ENCODE results near the gene MT1E. TPM values are rescaled to one million over a fixed set of nuclear protein-coding genes. Genes with fewer than 3 reads are reported as not detected.
"Not testable (repeated sequence)": the region's sequence is repeated elsewhere in the genome, so short reads cannot be mapped to it uniquely, and the experiment has no call there.

The MT1E gene
- total RNA-seq (ENCODE audit: unreplicated experiment), result not detected
- long read RNA-seq, result 0 reads

DNA sequence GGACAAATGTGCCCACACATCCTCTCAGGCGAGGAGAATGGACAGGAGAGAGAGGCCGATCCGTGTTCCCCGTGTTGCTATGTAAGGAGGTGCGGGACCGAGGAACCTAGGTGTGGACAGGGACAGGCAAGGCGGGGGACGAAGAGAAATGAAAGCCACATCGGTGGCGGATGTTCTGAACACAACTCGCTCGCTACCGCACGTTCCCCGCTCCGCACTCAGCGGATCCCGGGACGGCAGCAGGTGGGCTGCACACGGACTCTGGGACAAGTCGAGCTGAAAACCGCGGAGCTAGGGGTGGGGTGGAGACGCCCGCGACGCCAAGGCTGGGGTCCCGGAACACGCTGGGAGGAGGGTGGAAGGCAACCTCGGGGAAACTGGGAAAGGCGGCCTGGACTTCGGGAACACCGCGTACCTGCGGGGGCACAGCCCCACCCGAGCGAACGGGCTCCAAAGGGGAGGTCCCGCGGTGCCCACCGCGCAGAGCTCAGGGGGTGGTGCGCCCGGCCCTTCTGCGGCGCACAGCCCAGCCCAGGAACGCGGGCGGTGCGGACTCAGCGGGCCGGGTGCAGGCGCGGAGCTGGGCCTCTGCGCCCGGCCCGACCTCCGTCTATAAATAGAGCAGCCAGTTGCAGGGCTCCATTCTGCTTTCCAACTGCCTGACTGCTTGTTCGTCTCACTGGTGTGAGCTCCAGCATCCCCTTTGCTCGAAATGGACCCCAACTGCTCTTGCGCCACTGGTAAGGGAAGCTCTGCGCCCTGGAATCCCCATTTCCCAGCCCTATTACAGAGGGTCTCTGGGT lies at the start of gene MT1E:
MT1E (plus strand) TSS at position 642 of the 803 bp plus-strand sequence; CDS start at position 713, 71 bp downstream.
- no peak within 1 kb of the TSS for H3K27ac Mint-ChIP-seq (ENCODE audit: unreplicated experiment)

DNA sequence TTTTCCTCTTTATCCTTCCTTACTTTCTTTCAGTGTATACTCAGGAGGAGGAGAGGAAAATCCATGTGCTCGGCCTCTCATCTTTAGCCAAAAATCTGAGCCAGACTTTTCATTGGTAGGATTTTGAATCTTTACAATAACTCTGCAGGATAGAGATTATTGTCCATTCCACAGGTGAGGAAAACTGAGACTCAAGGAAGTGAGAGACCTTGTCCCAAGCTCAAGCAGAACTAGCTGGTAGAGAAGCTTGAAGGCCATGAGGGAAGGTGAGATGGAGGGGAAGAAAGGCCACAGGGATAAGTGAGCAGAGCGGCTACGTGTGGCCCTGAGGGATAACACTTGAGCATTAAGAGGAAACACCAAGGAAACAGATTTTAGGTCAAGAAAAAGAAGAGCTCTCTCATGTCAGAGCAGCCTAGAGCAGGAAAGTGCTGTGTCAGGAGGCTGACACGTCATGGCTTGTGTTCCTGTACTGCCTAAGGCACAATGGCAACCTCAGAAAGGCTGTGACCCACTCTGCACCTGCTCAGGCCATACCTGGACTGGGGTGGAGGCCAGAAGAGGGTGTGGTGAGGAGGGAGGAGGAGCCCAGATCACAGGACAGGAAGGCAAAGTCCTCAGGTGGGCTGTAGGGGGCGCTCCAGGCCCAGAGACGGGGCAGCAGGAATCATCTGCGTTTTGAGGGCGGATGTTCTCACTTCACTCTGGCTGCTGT lies 48.8 kb upstream of the MT1E start:
- TF ChIP-seq, protein P1, sequence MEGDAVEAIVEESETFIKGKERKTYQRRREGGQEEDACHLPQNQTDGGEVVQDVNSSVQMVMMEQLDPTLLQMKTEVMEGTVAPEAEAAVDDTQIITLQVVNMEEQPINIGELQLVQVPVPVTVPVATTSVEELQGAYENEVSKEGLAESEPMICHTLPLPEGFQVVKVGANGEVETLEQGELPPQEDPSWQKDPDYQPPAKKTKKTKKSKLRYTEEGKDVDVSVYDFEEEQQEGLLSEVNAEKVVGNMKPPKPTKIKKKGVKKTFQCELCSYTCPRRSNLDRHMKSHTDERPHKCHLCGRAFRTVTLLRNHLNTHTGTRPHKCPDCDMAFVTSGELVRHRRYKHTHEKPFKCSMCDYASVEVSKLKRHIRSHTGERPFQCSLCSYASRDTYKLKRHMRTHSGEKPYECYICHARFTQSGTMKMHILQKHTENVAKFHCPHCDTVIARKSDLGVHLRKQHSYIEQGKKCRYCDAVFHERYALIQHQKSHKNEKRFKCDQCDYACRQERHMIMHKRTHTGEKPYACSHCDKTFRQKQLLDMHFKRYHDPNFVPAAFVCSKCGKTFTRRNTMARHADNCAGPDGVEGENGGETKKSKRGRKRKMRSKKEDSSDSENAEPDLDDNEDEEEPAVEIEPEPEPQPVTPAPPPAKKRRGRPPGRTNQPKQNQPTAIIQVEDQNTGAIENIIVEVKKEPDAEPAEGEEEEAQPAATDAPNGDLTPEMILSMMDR (IDR thresholded peaks at IDR 0.05; ENCODE audit: unreplicated experiment), result peak; percentile 72
- Mint-ChIP-seq H3K27ac (ENCODE audit: unreplicated experiment) (no peak overlapping the region), H3K4me1 (ENCODE audit: unreplicated experiment) (no peaks in the 10 kb centered on the region), H3K36me3 (ENCODE audit: low read depth, unreplicated experiment) (no peaks in the 10 kb centered on the region), H3K27me3 (ENCODE audit: unreplicated experiment) (peaks cover 2% of the 10 kb centered on the region), H3K9me3 (ENCODE audit: unreplicated experiment) (no peaks in the 10 kb centered on the region), H3K4me3 (ENCODE audit: unreplicated experiment) (no peak overlapping the region)
- peak; percentile 69 for DNase-seq (ENCODE audit: low spot score)

More for the DNA sequence above, at the start of gene MT1E:
- Mint-ChIP-seq H3K36me3 (ENCODE audit: low read depth, unreplicated experiment) (no peaks in the 10 kb centered on the region), H3K27me3 (ENCODE audit: unreplicated experiment) (peaks cover 20% of the 10 kb centered on the region), H3K4me3 (ENCODE audit: unreplicated experiment) (peak within 1 kb of the TSS; percentile 73), H3K9me3 (ENCODE audit: unreplicated experiment) (no peaks in the 10 kb centered on the region), H3K4me1 (ENCODE audit: unreplicated experiment) (peaks cover 5% of the 10 kb centered on the region)
- TF ChIP-seq, protein P1 (IDR thresholded peaks at IDR 0.05; ENCODE audit: unreplicated experiment), result no peak
- DNase-seq (ENCODE audit: low spot score), result no peak

DNA sequence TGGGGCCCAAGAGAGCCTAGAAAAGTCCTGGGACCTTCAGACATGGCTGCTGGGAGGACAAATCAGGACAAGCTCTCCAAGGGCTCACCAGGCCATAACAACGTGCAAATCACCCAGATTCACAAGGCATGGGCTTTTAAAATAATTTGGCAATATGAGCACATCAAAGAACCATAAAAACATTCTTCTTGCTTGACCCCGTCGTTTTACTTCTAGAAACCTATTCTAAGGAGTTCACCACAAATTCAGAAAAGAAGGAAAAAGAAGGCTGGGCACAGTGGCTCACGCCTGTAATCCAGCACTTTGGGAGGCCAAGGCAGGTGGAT lies 48.3 kb upstream of the MT1E start:
- H3K4me1 Mint-ChIP-seq (ENCODE audit: unreplicated experiment), result no peaks in the 10 kb centered on the region
- peaks cover 4% of the 10 kb centered on the region for H3K27me3 Mint-ChIP-seq (ENCODE audit: unreplicated experiment)
- H3K4me3 Mint-ChIP-seq (ENCODE audit: unreplicated experiment), result no peak overlapping the region
- H3K27ac Mint-ChIP-seq (ENCODE audit: unreplicated experiment), result no peak overlapping the region
- H3K9me3 Mint-ChIP-seq (ENCODE audit: unreplicated experiment), result no peaks in the 10 kb centered on the region
- TF ChIP-seq, protein P1 (IDR thresholded peaks at IDR 0.05; ENCODE audit: unreplicated experiment), result no peak
- no peak for DNase-seq (ENCODE audit: low spot score)
- H3K36me3 Mint-ChIP-seq (ENCODE audit: low read depth, unreplicated experiment), result no peaks in the 10 kb centered on the region

DNA sequence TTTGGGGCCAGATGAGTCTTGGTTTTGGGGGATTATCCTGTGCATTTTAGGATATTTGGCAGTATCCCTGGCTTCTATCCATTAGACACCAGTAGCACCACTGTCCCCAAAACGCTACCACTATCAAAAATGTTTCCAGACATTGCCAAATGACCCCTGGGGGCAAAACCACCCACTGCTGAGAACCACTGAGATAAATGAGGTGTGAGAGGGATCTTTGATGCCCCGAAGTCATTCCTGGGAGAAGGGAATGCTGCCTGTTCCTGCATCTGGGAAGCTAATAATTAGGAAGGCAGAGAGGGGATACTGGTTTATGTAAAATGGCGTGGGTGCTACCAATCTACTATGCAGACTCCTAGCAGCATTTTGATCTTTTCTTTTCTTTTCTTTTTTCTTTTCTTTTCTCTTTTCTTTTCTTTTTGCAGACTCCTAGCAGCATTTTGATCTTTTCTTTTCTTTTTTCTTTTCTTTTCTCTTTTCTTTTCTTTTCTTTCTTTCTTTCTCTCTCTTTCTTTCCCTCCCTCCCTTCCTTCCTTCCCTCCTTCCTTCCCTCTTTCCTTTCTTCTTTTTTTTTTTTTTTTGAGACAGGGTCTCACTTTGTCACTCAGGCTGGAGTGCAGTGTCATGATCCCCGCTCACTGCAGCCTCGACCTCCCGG lies 45.1 kb upstream of the MT1E start:
- Mint-ChIP-seq H3K27me3 (ENCODE audit: unreplicated experiment) (peaks cover 4% of the 10 kb centered on the region), H3K4me3 (ENCODE audit: unreplicated experiment) (no peak overlapping the region), H3K27ac (ENCODE audit: unreplicated experiment) (no peak overlapping the region), H3K4me1 (ENCODE audit: unreplicated experiment) (no peaks in the 10 kb centered on the region), H3K36me3 (ENCODE audit: low read depth, unreplicated experiment) (no peaks in the 10 kb centered on the region), H3K9me3 (ENCODE audit: unreplicated experiment) (no peaks in the 10 kb centered on the region)
- TF ChIP-seq, protein P1 (IDR thresholded peaks at IDR 0.05; ENCODE audit: unreplicated experiment), result no peak
- DNase-seq (ENCODE audit: low spot score), result no peak

DNA sequence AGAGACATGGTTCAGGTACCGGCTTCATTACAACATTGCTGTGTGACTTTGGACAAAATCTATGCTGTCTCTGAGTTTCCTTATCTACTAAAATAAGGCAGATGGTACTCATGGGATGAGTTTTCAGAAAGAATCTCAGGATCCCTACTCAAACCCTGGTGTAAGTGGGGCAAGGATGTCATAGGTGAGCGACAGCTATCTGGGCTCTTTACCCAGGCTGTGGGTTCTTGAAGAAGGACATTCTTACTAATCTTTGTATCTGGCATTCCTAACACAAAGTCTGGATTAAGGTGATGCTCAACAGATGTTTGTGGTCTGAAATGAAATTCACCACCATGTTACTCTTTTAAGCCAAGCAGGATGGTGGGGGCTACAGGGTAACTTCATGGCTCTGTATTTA lies 42.7 kb upstream of the MT1E start:
- not testable (repeated sequence) for H3K9me3 Mint-ChIP-seq (ENCODE audit: unreplicated experiment); DNase-seq (ENCODE audit: low spot score); H3K4me1 Mint-ChIP-seq (ENCODE audit: unreplicated experiment); H3K27ac Mint-ChIP-seq (ENCODE audit: unreplicated experiment); H3K4me3 Mint-ChIP-seq (ENCODE audit: unreplicated experiment); H3K36me3 Mint-ChIP-seq (ENCODE audit: low read depth, unreplicated experiment)
- peaks cover 12% of the 10 kb centered on the region for H3K27me3 Mint-ChIP-seq (ENCODE audit: unreplicated experiment)

Measured in endothelial cell (in vitro differentiated cells).